Transverse colon (tissue), 4 donors: ENCODE data around the gene TGIF2LY.
"Not testable (repeated sequence)": the region's sequence is repeated elsewhere in the genome, so short reads cannot be mapped to it uniquely, and the experiment has no call there.

ENCODE experiments used
- EP300 ChIP-seq: sonication (generic); formaldehyde crosslinking; IDR thresholded peaks from one replicate; pipeline ENCODE4 v1.6.1; 2017; ENCODE audit warnings: antibody characterized with exemption, low read depth
- POLR2A ChIP-seq: fragments of 450-650 bp; IDR thresholded peaks from one replicate; pipeline ENCODE4 v1.6.1; 2016; ENCODE audit warnings: antibody characterized with exemption, mild to moderate bottlenecking, moderate library complexity
- POLR2AphosphoS5 ChIP-seq, 3 donors: sonication (generic); formaldehyde crosslinking; IDR thresholded peaks; one replicate each; pipeline ENCODE4 v1.6.1; 2016; ENCODE audit warnings: antibody characterized with exemption in 3 of 3
- TF ChIP-seq, protein P1 (sequence below), 5 experiments: fragments of 200-600 bp in 3 of 5; fragments of 450-650 bp in 2 of 5; sonication (generic) in 3 of 5; IDR thresholded peaks; 1 replicate in 2 of 5; 2 replicates in 3 of 5; pipeline ENCODE4 v1.5.1; 2016 to 2017; ENCODE audit warnings: antibody characterized with exemption in 5 of 5, inconsistent platforms in 3 of 5, mild to moderate bottlenecking in 2 of 5, moderate library complexity in 1 of 5

GRCh38 chrY:3578767-3579166, at the start of gene TGIF2LY:
- TF ChIP-seq, protein P1, sequence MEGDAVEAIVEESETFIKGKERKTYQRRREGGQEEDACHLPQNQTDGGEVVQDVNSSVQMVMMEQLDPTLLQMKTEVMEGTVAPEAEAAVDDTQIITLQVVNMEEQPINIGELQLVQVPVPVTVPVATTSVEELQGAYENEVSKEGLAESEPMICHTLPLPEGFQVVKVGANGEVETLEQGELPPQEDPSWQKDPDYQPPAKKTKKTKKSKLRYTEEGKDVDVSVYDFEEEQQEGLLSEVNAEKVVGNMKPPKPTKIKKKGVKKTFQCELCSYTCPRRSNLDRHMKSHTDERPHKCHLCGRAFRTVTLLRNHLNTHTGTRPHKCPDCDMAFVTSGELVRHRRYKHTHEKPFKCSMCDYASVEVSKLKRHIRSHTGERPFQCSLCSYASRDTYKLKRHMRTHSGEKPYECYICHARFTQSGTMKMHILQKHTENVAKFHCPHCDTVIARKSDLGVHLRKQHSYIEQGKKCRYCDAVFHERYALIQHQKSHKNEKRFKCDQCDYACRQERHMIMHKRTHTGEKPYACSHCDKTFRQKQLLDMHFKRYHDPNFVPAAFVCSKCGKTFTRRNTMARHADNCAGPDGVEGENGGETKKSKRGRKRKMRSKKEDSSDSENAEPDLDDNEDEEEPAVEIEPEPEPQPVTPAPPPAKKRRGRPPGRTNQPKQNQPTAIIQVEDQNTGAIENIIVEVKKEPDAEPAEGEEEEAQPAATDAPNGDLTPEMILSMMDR (IDR thresholded peaks at IDR 0.05): not testable (repeated sequence)
- TF ChIP-seq POLR2AphosphoS5 (IDR thresholded peaks at IDR 0.05); POLR2A; EP300: not testable (repeated sequence)
